WTC11 (cell line): ENCODE measurements around the gene DNAH14.

Experiments
- ATF3 ChIP-seq: sonication (generic); formaldehyde crosslinking; conservative IDR thresholded peaks from 2 replicates; pipeline ENCODE4 v1.8.1; 2022; ENCODE audit warnings: mild to moderate bottlenecking, missing genetic modification reagents
- USF2 ChIP-seq: sonication (generic); formaldehyde crosslinking; IDR thresholded peaks from 2 replicates; pipeline ENCODE4 v1.8.1; 2023; ENCODE audit warnings: mild to moderate bottlenecking, missing genetic modification reagents, moderate library complexity

- no peak for TF ChIP-seq USF2 (CRISPR knock-in tag)
- TF ChIP-seq ATF3 (CRISPR knock-in tag): no peak
Observed at GRCh38 chr1:225026701-225027100, 97.2 kb downstream of the DNAH14 start.
